ACHN (cell line): Measurements from ENCODE around the gene AIMP2.
"Not testable (repeated sequence)": the region's sequence is repeated elsewhere in the genome, so short reads cannot be mapped to it uniquely, and the experiment has no call there.

Source experiments
- DNase-seq: peaks from one replicate; pipeline ENCODE4 v3.0.0-alpha.2; 2015
- in situ Hi-C: cut with HindIII; loops from 2 replicates; pipeline ENCODE4 v1.10.0; 2017; ENCODE audit warnings: low sequenced_read_pairs, low pct_ligation_motif_present, low pct_unique_long_range_greater_than_20kb

Gene AIMP2

GRCh38 chr7:6022707-6023106, 13.6 kb downstream of the AIMP2 start:
- DNase-seq: no peak
- in situ Hi-C loops: no loop called here

GRCh38 chr7:6023974-6024435, 14.9 kb downstream of the AIMP2 start:
- in situ Hi-C loops: no loop called here
- DNase-seq: no peak

GRCh38 chr7:6026011-6026819, 17.1 kb downstream of the AIMP2 start:
- peak; percentile 75 for DNase-seq
- in situ Hi-C loops: no loop called here

GRCh38 chr7:6026820-6027311, 17.8 kb downstream of the AIMP2 start:
- in situ Hi-C loops: no loop called here
- DNase-seq: no peak

GRCh38 chr7:6027806-6028365, 18.8 kb downstream of the AIMP2 start:
- DNase-seq: no peak
- in situ Hi-C loops: no loop called here

GRCh38 chr7:6028563-6028962, 19.5 kb downstream of the AIMP2 start:
- in situ Hi-C loops: no loop called here
- DNase-seq: no peak

- DNase-seq: no peak
- in situ Hi-C loops: no loop called here
Measured at GRCh38 chr7:6030988-6031387, 21.9 kb downstream of the AIMP2 start, which contains the start of gene ANKRD61. Gene ANKRD61, plus strand, starts transcription at chr7:6031376. Its CDS starts 0 bp downstream, at chr7:6031376.

GRCh38 chr7:6031567-6031966, 22.5 kb downstream of the AIMP2 start:
- DNase-seq: no peak
- in situ Hi-C loops: no loop called here

- in situ Hi-C loops: no loop called here
- DNase-seq: no peak
Measured at GRCh38 chr7:6032167-6032566, 23.1 kb downstream of the AIMP2 start.

GRCh38 chr7:6032641-6033040, 23.6 kb downstream of the AIMP2 start:
- no peak for DNase-seq
- in situ Hi-C loops: no loop called here

- in situ Hi-C loops: no loop called here
- DNase-seq: no peak
Measured at GRCh38 chr7:6035165-6035564, 26.1 kb downstream of the AIMP2 start.

- in situ Hi-C loops: no loop called here
- no peak for DNase-seq
Measured at GRCh38 chr7:6035686-6036085, 26.6 kb downstream of the AIMP2 start.

GRCh38 chr7:6049780-6050179, 40.7 kb downstream of the AIMP2 start:
- DNase-seq: no peak
- in situ Hi-C loops: no loop called here

- in situ Hi-C loops, DNase-seq: not testable (repeated sequence)
Measured at GRCh38 chr7:6051185-6051584, 42.1 kb downstream of the AIMP2 start.

- no peak for DNase-seq
- in situ Hi-C loops: no loop called here
Measured at GRCh38 chr7:6056616-6057015, 47.5 kb downstream of the AIMP2 start.

- no peak for DNase-seq
- in situ Hi-C loops: no loop called here
Measured at GRCh38 chr7:6057316-6058129, 48.5 kb downstream of the AIMP2 start.

- DNase-seq, in situ Hi-C loops: not testable (repeated sequence)
Measured at GRCh38 chr7:6059941-6060340, 50.9 kb downstream of the AIMP2 start.

- DNase-seq: no peak
- in situ Hi-C loops: no loop called here
Measured at GRCh38 chr7:6071406-6071805, 62.3 kb downstream of the AIMP2 start.
